Measurements from ENCODE around the gene PUSL1.

The PUSL1 gene

DNA sequence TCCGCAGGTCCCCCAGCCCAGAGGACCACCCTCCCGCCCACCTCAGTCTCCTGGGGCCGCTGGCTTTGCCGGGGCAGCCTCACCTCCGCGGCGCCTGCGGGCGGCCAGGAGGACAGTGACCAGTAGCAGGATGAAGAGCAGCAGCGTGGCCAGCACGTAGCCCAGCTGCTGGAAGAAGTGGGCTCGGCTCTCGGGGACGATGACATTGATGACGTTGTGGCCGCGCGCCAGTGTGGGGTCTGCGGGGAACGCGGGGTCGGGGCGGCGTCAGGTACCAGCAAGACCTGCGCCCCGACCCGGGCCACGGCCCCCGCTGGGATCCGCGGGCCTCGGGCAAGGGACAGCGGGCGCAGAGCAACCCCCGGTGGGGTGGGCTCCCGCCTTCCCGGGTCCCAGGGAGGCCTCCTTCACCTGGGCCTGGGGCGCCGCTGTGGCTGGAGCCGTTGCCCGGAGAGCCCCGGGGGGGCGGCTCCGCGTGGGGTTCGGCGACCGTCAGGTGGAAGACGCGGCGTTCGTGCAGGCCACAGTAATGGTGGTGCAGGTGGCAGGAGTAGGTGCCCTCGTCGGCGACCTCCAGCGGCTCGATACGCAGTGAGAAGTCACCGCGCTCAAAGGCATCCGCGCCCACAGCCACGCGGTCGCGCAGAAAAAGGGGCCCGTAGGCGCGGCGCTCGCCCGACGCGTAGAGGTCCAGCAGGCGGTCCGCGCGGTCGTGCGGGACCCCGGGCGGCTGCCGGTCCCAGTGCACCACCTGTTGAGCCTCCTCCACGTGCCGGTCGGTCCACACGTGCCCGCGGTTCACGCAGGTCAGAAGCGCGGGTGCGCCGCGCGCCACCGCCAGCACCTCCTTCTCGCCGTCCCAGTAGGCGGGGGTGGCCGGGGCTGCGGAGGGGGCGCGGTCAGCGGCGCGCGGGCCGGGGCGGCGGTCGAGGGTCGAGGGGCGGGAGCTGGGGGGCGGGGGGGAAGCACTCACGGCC lies 46.2 kb downstream of the PUSL1 start:
- no peaks in the 10 kb centered on the region for H3K36me3 ChIP-seq (ENCODE audit: control insufficient read depth, insufficient read depth, low read length)
- H3K4me3 ChIP-seq (replicated peaks; ENCODE audit: low read depth, low read length), result no peak overlapping the region
- H3K27me3 ChIP-seq (replicated peaks; ENCODE audit: control insufficient read depth, insufficient read depth, low read length), result no peaks in the 10 kb centered on the region; the same call in 1 of the 2 replicates
- TF ChIP-seq, protein P1, sequence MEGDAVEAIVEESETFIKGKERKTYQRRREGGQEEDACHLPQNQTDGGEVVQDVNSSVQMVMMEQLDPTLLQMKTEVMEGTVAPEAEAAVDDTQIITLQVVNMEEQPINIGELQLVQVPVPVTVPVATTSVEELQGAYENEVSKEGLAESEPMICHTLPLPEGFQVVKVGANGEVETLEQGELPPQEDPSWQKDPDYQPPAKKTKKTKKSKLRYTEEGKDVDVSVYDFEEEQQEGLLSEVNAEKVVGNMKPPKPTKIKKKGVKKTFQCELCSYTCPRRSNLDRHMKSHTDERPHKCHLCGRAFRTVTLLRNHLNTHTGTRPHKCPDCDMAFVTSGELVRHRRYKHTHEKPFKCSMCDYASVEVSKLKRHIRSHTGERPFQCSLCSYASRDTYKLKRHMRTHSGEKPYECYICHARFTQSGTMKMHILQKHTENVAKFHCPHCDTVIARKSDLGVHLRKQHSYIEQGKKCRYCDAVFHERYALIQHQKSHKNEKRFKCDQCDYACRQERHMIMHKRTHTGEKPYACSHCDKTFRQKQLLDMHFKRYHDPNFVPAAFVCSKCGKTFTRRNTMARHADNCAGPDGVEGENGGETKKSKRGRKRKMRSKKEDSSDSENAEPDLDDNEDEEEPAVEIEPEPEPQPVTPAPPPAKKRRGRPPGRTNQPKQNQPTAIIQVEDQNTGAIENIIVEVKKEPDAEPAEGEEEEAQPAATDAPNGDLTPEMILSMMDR (IDR thresholded peaks at IDR 0.05; ENCODE audit: insufficient read depth, low read length, poor library complexity, severe bottlenecking), result no peak
- no peak for DNase-seq (ENCODE audit: extremely low read depth, insufficient read length)

- Histone ChIP-seq H3K4me3 (replicated peaks; ENCODE audit: low read depth, low read length) (no peak overlapping the region), H3K27me3 (replicated peaks; ENCODE audit: control insufficient read depth, insufficient read depth, low read length) (no peaks in the 10 kb centered on the region; the same call in 1 of the 2 replicates), H3K36me3 (ENCODE audit: control insufficient read depth, insufficient read depth, low read length) (no peaks in the 10 kb centered on the region)
- TF ChIP-seq, protein P1 (IDR thresholded peaks at IDR 0.05; ENCODE audit: insufficient read depth, low read length, poor library complexity, severe bottlenecking), result no peak
- DNase-seq (ENCODE audit: extremely low read depth, insufficient read length), result no peak
Measured at GRCh38 chr1:1355416-1355815, 47.0 kb downstream of the PUSL1 start.

DNA sequence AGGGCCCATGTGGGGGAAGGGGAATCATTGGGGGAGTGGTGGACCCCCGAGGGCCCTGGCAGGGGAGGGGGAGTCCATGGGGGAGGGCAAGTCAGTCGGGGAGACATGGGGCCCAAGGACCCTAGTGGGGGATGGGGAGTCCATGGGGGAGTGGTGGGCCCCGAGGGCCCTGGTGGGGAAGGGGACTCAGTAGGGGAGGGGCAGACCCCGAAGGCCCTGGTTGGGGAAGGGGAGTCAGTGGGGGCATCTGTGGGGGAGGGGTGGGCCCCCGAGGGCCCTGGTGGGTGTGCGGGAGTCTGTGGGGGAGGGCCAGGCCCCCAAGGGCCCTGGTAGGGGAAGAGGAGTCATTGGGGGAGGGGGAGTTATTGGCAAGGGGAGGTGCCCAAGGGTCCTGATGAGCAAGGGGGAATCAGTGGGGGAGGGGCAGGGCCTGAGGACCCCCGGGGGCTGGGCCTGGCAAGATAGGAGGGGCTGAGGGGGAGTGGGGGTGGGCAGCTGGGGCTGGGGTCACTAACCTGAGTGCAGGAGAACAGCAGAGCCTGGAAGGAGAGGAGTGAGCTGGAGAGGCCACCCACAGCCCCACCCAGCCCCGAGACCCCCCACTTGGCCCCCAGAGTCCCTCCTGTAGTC lies 47.9 kb downstream of the PUSL1 start:
- H3K36me3 ChIP-seq (ENCODE audit: control insufficient read depth, insufficient read depth, low read length), result no peaks in the 10 kb centered on the region
- H3K4me3 ChIP-seq (replicated peaks; ENCODE audit: low read depth, low read length), result no peak overlapping the region
- H3K27me3 ChIP-seq (replicated peaks; ENCODE audit: control insufficient read depth, insufficient read depth, low read length), result no peaks in the 10 kb centered on the region; the same call in 1 of the 2 replicates
- no peak for DNase-seq (ENCODE audit: extremely low read depth, insufficient read length)
- TF ChIP-seq, protein P1 (IDR thresholded peaks at IDR 0.05; ENCODE audit: insufficient read depth, low read length, poor library complexity, severe bottlenecking), result no peak

- no peak for DNase-seq (ENCODE audit: extremely low read depth, insufficient read length)
- H3K4me3 ChIP-seq (replicated peaks; ENCODE audit: low read depth, low read length), result no peak overlapping the region
- TF ChIP-seq, protein P1 (IDR thresholded peaks at IDR 0.05; ENCODE audit: insufficient read depth, low read length, poor library complexity, severe bottlenecking), result no peak
- no peaks in the 10 kb centered on the region; the same call in 1 of the 2 replicates for H3K27me3 ChIP-seq (replicated peaks; ENCODE audit: control insufficient read depth, insufficient read depth, low read length)
- H3K36me3 ChIP-seq (ENCODE audit: control insufficient read depth, insufficient read depth, low read length), result no peaks in the 10 kb centered on the region
Measured at GRCh38 chr1:1356796-1357401, 48.5 kb downstream of the PUSL1 start.

DNA sequence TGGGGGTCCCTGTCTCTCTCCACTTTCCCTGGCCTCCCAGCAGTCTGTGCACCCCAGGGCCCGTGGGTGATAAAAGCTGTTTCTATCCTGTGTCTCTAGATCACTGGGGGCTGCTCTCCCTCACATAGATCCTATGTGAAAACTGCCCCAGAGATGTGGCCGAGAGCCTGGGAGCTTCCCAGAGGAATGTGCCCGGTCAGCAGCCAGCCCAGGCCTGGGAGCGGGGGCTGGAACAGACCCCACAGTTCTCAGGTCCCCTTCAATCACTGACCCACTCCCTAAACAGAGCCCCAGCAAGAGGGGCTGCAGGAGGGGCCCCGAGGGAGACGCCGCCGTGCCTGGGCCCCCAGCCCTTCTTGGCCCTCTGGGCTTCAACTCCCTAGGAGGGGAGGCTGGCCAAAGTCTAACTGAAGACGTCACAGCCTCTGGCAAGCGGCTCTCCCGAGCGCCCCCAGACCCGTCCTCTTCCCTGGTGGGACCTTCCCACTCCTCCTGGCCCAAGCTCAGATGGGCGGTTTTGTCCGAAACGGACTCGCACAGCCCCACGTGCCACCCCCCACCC lies 49.6 kb downstream of the PUSL1 start:
- TF ChIP-seq, protein P1 (IDR thresholded peaks at IDR 0.05; ENCODE audit: insufficient read depth, low read length, poor library complexity, severe bottlenecking), result no peak
- Histone ChIP-seq H3K4me3 (replicated peaks; ENCODE audit: low read depth, low read length) (no peak overlapping the region), H3K27me3 (replicated peaks; ENCODE audit: control insufficient read depth, insufficient read depth, low read length) (no peaks in the 10 kb centered on the region; the same call in 1 of the 2 replicates), H3K36me3 (ENCODE audit: control insufficient read depth, insufficient read depth, low read length) (no peaks in the 10 kb centered on the region)
- DNase-seq (ENCODE audit: extremely low read depth, insufficient read length), result no peak

All from GM06990 (cell line).